HUES48 (cell line): Measurements from ENCODE around the gene SPSB1.

ENCODE experiments used
- H3K27ac ChIP-seq: one replicate; pipeline ENCODE4 v1.7.0; 2013; ENCODE audit warnings: low read depth, low read length, inconsistent platforms
- H3K27me3 ChIP-seq: 2 replicates; pipeline ENCODE4 v1.6.1; 2013; ENCODE audit warnings: mild to moderate bottlenecking, low read length; ENCODE audit not compliant: control insufficient read depth, insufficient read depth
- H3K36me3 ChIP-seq: 2 replicates; pipeline ENCODE4 v1.6.1; 2013; ENCODE audit warnings: low read length; ENCODE audit not compliant: control insufficient read depth, insufficient read depth
- H3K4me1 ChIP-seq: 2 replicates; pipeline ENCODE4 v1.6.1; 2013; ENCODE audit warnings: mild to moderate bottlenecking, low read length; ENCODE audit not compliant: control insufficient read depth, insufficient read depth
- H3K4me3 ChIP-seq: 2 replicates; pipeline ENCODE4 v1.5.1; 2013; ENCODE audit warnings: mild to moderate bottlenecking, low read depth, low read length
- H3K9ac ChIP-seq: 2 replicates; pipeline ENCODE4 v1.6.1; 2013; ENCODE audit warnings: mild to moderate bottlenecking, low read depth, low read length, moderate library complexity
- H3K9me3 ChIP-seq: 2 replicates; pipeline ENCODE4 v1.6.1; 2013; ENCODE audit warnings: low read length; ENCODE audit not compliant: control insufficient read depth, insufficient read depth

The SPSB1 gene

GRCh38 chr1:9417695-9418094 is 125.0 kb downstream of the SPSB1 start:
- no peak overlapping the region for H3K9ac ChIP-seq
- H3K4me1 ChIP-seq, result peaks cover 12% of the 10 kb centered on the region
- no peak overlapping the region for H3K27ac ChIP-seq
- H3K27me3 ChIP-seq, result no peaks in the 10 kb centered on the region
- H3K9me3 ChIP-seq, result no peaks in the 10 kb centered on the region
- H3K36me3 ChIP-seq, result no peaks in the 10 kb centered on the region
- no peak overlapping the region for H3K4me3 ChIP-seq

- H3K27ac ChIP-seq, result no peak overlapping the region
- H3K4me1 ChIP-seq, result peaks cover under 1% of the 10 kb centered on the region; the same call in 1 of the 2 replicates
- no peaks in the 10 kb centered on the region for H3K9me3 ChIP-seq
- H3K27me3 ChIP-seq, result no peaks in the 10 kb centered on the region
- H3K4me3 ChIP-seq, result no peak overlapping the region
- no peaks in the 10 kb centered on the region for H3K36me3 ChIP-seq
- no peak overlapping the region for H3K9ac ChIP-seq
Measured at GRCh38 chr1:9418851-9419250, 126.2 kb downstream of the SPSB1 start.
